Lung (tissue), 12 donors: ENCODE results near the gene NRSN2. TPM values are rescaled to one million over a fixed set of nuclear protein-coding genes. Genes with fewer than 3 reads are reported as not detected.
A peak's percentile ranks its signal among the peaks of the same experiment; 100 is the strongest.

Experiments
- ATAC-seq: fragments of 200-7000 bp; cut with Tn5 transposase; one replicate; pipeline ENCODE4 v1.9.1; 2020; ENCODE audit warnings: moderate number of reproducible peaks; ENCODE audit not compliant: insufficient read depth, low FRiP score
- DNase-seq, 3 donors: peaks; one replicate each; pipeline ENCODE4 v3.0.0-alpha.2; 2013 to 2017
- H3K27ac ChIP-seq, 2 donors: one replicate each; pipeline ENCODE4 v1.5.1; 2013; ENCODE audit warnings: mild to moderate bottlenecking in 2 of 2, moderate library complexity in 2 of 2, control low read depth in 1 of 2, inconsistent platforms in 1 of 2, low read depth in 1 of 2, low read length in 1 of 2
- H3K27me3 ChIP-seq, 3 donors: one replicate each; pipeline ENCODE4 v1.5.1; 2013; ENCODE audit warnings: low read length in 2 of 3; ENCODE audit not compliant: control insufficient read depth in 3 of 3, insufficient read depth in 3 of 3
- H3K36me3 ChIP-seq, 4 donors: one replicate each; pipeline ENCODE4 v1.5.1; 2013; ENCODE audit warnings: low read length in 4 of 4, mild to moderate bottlenecking in 1 of 4, moderate library complexity in 1 of 4; ENCODE audit not compliant: control insufficient read depth in 4 of 4, insufficient read depth in 4 of 4
- H3K4me1 ChIP-seq, 5 donors: one replicate each; pipeline ENCODE4 v1.5.1; 2013; ENCODE audit warnings: low read length in 5 of 5, mild to moderate bottlenecking in 2 of 5, moderate library complexity in 1 of 5; ENCODE audit not compliant: control insufficient read depth in 5 of 5, insufficient read depth in 5 of 5
- H3K4me3 ChIP-seq: one replicate; pipeline ENCODE4 v1.5.1; 2013; ENCODE audit warnings: mild to moderate bottlenecking, control low read depth, moderate library complexity
- H3K9ac ChIP-seq, 2 donors: one replicate each; pipeline ENCODE4 v1.5.1; 2013; ENCODE audit warnings: low read length in 2 of 2, control low read depth in 1 of 2; ENCODE audit not compliant: insufficient read depth in 1 of 2
- H3K9me3 ChIP-seq, 4 donors: one replicate each; pipeline ENCODE4 v1.5.1; 2013; ENCODE audit warnings: low read length in 3 of 4, mild to moderate bottlenecking in 1 of 4, moderate library complexity in 1 of 4; ENCODE audit not compliant: control insufficient read depth in 4 of 4, insufficient read depth in 3 of 4
- WGBS, 2 donors: extraction: QIAGEN DNeasy Blood & Tissue Kit; methylation state at CpG; one replicate each; pipeline ENCODE4 v1.1.7; 2013; 5-methylcytosine and 5-hydroxymethylcytosine counted together
- polyA plus RNA-seq, 2 donors: library from polyadenylated mRNA; stranded (reverse); fragments of 200-250 nt; gene quantifications; one replicate each; pipeline ENCODE4 v1.2.1, GENCODE V29; 2013
- total RNA-seq, 2 donors: library from RNA; depleted of rRNA in 1 of 2; stranded (reverse); fragments of >200 nt in 1 of 2; gene quantifications; one replicate each; pipeline ENCODE4 v1.2.1, GENCODE V29; 2014 to 2021
- TF ChIP-seq, protein P1 (sequence below): IDR thresholded peaks from 2 replicates; pipeline ENCODE4 v1.5.1; 2012; ENCODE audit warnings: mild to moderate bottlenecking; ENCODE audit errors: control extremely low read depth, extremely low read depth
- donor health status: control.
- donor health status: control.
- donor health status: Bipolar disorder and iron deficiency.
- donor health status: healthy.
- donor health status: DM: yes; HTN: yes; CAD: no.

Gene NRSN2
- total and polyA plus RNA-seq, 4 donors, result 15.3 to 43.7 (median 28.6) TPM

GRCh38 chr20:356745-357144 lies 9.8 kb downstream of the NRSN2 start:
- DNase-seq, result no peak
- no peak overlapping the region for H3K9ac ChIP-seq
- no peak overlapping the region for H3K4me3 ChIP-seq
- TF ChIP-seq, protein P1, sequence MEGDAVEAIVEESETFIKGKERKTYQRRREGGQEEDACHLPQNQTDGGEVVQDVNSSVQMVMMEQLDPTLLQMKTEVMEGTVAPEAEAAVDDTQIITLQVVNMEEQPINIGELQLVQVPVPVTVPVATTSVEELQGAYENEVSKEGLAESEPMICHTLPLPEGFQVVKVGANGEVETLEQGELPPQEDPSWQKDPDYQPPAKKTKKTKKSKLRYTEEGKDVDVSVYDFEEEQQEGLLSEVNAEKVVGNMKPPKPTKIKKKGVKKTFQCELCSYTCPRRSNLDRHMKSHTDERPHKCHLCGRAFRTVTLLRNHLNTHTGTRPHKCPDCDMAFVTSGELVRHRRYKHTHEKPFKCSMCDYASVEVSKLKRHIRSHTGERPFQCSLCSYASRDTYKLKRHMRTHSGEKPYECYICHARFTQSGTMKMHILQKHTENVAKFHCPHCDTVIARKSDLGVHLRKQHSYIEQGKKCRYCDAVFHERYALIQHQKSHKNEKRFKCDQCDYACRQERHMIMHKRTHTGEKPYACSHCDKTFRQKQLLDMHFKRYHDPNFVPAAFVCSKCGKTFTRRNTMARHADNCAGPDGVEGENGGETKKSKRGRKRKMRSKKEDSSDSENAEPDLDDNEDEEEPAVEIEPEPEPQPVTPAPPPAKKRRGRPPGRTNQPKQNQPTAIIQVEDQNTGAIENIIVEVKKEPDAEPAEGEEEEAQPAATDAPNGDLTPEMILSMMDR, result no peak
- H3K36me3 ChIP-seq, result peaks cover 0 to 4% (median 2%) of the 10 kb centered on the region in 4 donors
- H3K27me3 ChIP-seq, result no peaks in the 10 kb centered on the region
- H3K4me1 ChIP-seq, result peaks cover 0 to 13% (median 0%) of the 10 kb centered on the region in 5 donors
- 87 to 91% methylated on average over 10 of the region's 10 CpGs for WGBS, 2 donors
- H3K27ac ChIP-seq, result no peak overlapping the region
- no peak for ATAC-seq
- no peaks in the 10 kb centered on the region for H3K9me3 ChIP-seq

DNA sequence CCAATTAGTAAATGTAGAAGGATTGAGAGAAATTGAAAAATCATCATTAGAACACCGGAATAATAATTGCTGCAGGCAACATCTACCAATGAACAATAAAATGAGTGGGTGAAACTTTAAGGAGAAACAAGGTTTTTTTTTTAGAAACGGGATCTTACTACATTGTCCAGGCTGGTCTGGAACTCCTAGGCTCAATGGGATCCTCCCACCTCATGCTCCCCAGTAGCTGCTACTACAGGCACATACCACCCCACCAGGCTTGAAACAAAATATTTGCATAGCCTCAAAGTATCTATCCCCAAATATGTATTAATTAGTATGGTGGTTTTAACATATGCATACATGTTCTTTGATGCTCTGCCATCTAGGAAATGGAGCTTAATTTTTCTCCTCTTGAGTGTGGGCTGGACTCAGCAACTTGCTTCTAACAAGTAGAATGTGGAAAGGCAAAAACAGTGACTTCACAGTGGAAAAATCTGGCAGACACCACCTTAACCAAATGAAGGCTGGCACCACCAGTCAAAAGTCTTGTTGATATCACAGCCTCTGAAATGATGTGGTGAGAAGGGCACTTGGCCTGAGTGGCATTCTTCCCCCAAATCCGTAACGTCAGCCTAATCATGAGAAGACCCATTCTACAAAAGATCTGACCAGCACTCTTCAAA lies 12.1 kb downstream of the NRSN2 start:
- WGBS, 2 donors, result 64 to 93% methylated on average over 4 of the region's 4 CpGs
- TF ChIP-seq, protein P1, result no peak
- H3K36me3 ChIP-seq, result peaks cover 0 to 2% (median under 1%) of the 10 kb centered on the region in 4 donors
- H3K27me3 ChIP-seq, result no peaks in the 10 kb centered on the region
- H3K27ac ChIP-seq, result peak overlapping the region in 1 of 2 donors; percentile 6
- no peaks in the 10 kb centered on the region for H3K9me3 ChIP-seq
- ATAC-seq, result no peak
- DNase-seq, result peak in 1 of 3 donors; percentile 44
- H3K4me1 ChIP-seq, result peaks cover 0 to 20% (median 13%) of the 10 kb centered on the region in 5 donors
- H3K9ac ChIP-seq, result no peak overlapping the region
- no peak overlapping the region for H3K4me3 ChIP-seq

- WGBS, 2 donors, result 95 to 96% methylated on average over 8 of the region's 8 CpGs
- Histone ChIP-seq H3K9me3 (no peaks in the 10 kb centered on the region), H3K36me3 (no peaks in the 10 kb centered on the region), H3K4me3 (no peak overlapping the region), H3K27ac (peak overlapping the region in 1 of 2 donors; percentile 16), H3K27me3 (no peaks in the 10 kb centered on the region), H3K9ac (no peak overlapping the region), H3K4me1 (peaks cover 0 to 24% (median 15%) of the 10 kb centered on the region in 5 donors)
- DNase-seq (no peak), ATAC-seq (no peak)
- TF ChIP-seq, protein P1, result no peak
Observed at GRCh38 chr20:361561-361960, 14.7 kb downstream of the NRSN2 start.
